ENCODE measurements around the gene TAC4. TPM values are rescaled to one million over a fixed set of nuclear protein-coding genes. Genes with fewer than 3 reads are reported as not detected.

The TAC4 gene
- polyA plus RNA-seq, 1 donor (not counting 4 experiments of a cell fraction or from before 2014, with no cell fraction given), result not detected

GRCh38 chr17:49821466-49821865 is 26.4 kb downstream of the TAC4 start:
- Histone ChIP-seq H3K9me1 (ENCODE audit: control insufficient read depth, extremely low read depth, insufficient read depth, low read length) (no peaks in the 10 kb centered on the region), H3K36me3 (ENCODE audit: control insufficient read depth in 2 of 2, extremely low read depth in 1 of 2, insufficient read depth in 2 of 2, low read length in 2 of 2) (peaks cover 22 to 44% of the 10 kb centered on the region in 2 experiments), H3K9me3 (ENCODE audit: control insufficient read depth, low read depth, low read length) (no peaks in the 10 kb centered on the region), H3K27me3 (ENCODE audit: control insufficient read depth, extremely low read depth, insufficient read depth, low read length) (no peaks in the 10 kb centered on the region), H2AFZ (ENCODE audit: control insufficient read depth, low read length) (no peak overlapping the region), H3K9ac (ENCODE audit: control insufficient read depth, extremely low read depth, insufficient read depth, low read length) (no peak overlapping the region), H4K20me1 (ENCODE audit: control insufficient read depth, extremely low read depth, insufficient read depth, low read length) (no peaks in the 10 kb centered on the region), H3K4me1 (ENCODE audit: control insufficient read depth, extremely low read depth, insufficient read depth, low read length) (peaks cover 1% of the 10 kb centered on the region), H3K4me3 (ENCODE audit: control insufficient read depth in 2 of 3, extremely low read depth in 1 of 3, insufficient read depth in 2 of 3, low read depth in 1 of 3, low read length in 3 of 3) (no peak overlapping the region), H3K27ac (ENCODE audit: control insufficient read depth, insufficient read depth, low read length) (no peak overlapping the region), H3K4me2 (ENCODE audit: control insufficient read depth, extremely low read depth, insufficient read depth, low read depth, low read length) (no peak overlapping the region), H3K79me2 (ENCODE audit: control insufficient read depth, insufficient read depth, low read length) (no peaks in the 10 kb centered on the region)
- no peak for TF ChIP-seq EZH2 (IDR thresholded peaks at IDR 0.05; ENCODE audit: low read length)
- TF ChIP-seq CTCF (optimal IDR thresholded peaks at IDR 0.05 in 1 of 3, IDR thresholded peaks at IDR 0.05 in 1 of 3, conservative IDR thresholded peaks at IDR 0.05 in 1 of 3; ENCODE audit: extremely low read depth in 1 of 3, insufficient read depth in 2 of 3, low read length in 3 of 3), result no peak
- FAIRE-seq, result no peak
- dilution Hi-C loops (cut with MboI; ENCODE audit: extremely low pct_ligation_motif_present, low sequenced_read_pairs), result no loop called here
- no peak for DNase-seq (ENCODE audit: low read depth, low spot score)

GRCh38 chr17:49820773-49821172 is 27.1 kb downstream of the TAC4 start:
- H3K9me3 ChIP-seq (ENCODE audit: control insufficient read depth, low read depth, low read length), result no peaks in the 10 kb centered on the region
- no peak overlapping the region for H3K4me3 ChIP-seq (ENCODE audit: control insufficient read depth in 2 of 3, extremely low read depth in 1 of 3, insufficient read depth in 2 of 3, low read depth in 1 of 3, low read length in 3 of 3)
- no peak overlapping the region for H3K4me2 ChIP-seq (ENCODE audit: control insufficient read depth, extremely low read depth, insufficient read depth, low read depth, low read length)
- no peak overlapping the region for H3K9ac ChIP-seq (ENCODE audit: control insufficient read depth, extremely low read depth, insufficient read depth, low read length)
- TF ChIP-seq CTCF (optimal IDR thresholded peaks at IDR 0.05 in 1 of 3, IDR thresholded peaks at IDR 0.05 in 1 of 3, conservative IDR thresholded peaks at IDR 0.05 in 1 of 3; ENCODE audit: extremely low read depth in 1 of 3, insufficient read depth in 2 of 3, low read length in 3 of 3), result no peak
- H3K4me1 ChIP-seq (ENCODE audit: control insufficient read depth, extremely low read depth, insufficient read depth, low read length), result peaks cover 7% of the 10 kb centered on the region
- DNase-seq (ENCODE audit: low read depth, low spot score), result no peak
- no peak overlapping the region for H3K27ac ChIP-seq (ENCODE audit: control insufficient read depth, insufficient read depth, low read length)
- FAIRE-seq, result no peak
- dilution Hi-C loops (cut with MboI; ENCODE audit: extremely low pct_ligation_motif_present, low sequenced_read_pairs), result no loop called here
- no peaks in the 10 kb centered on the region for H3K9me1 ChIP-seq (ENCODE audit: control insufficient read depth, extremely low read depth, insufficient read depth, low read length)
- no peaks in the 10 kb centered on the region for H3K79me2 ChIP-seq (ENCODE audit: control insufficient read depth, insufficient read depth, low read length)
- no peaks in the 10 kb centered on the region for H3K27me3 ChIP-seq (ENCODE audit: control insufficient read depth, extremely low read depth, insufficient read depth, low read length)
- H4K20me1 ChIP-seq (ENCODE audit: control insufficient read depth, extremely low read depth, insufficient read depth, low read length), result no peaks in the 10 kb centered on the region
- H3K36me3 ChIP-seq (ENCODE audit: control insufficient read depth in 2 of 2, extremely low read depth in 1 of 2, insufficient read depth in 2 of 2, low read length in 2 of 2), result peaks cover 19 to 40% of the 10 kb centered on the region in 2 experiments
- no peak overlapping the region for H2AFZ ChIP-seq (ENCODE audit: control insufficient read depth, low read length)
